Neural crest cell (in vitro differentiated cells): ENCODE results near the gene TNFRSF21. TPM values are rescaled to one million over a fixed set of nuclear protein-coding genes. Genes with fewer than 3 reads are reported as not detected.

Experiments
- DNase-seq: peaks from one replicate; pipeline ENCODE4 v3.0.0; 2021; ENCODE audit warnings: low read depth, mixed read lengths, low spot score
- H3K27ac Mint-ChIP-seq: one replicate; pipeline ENCODE4 v1.8.0; 2021; ENCODE audit warnings: mild to moderate bottlenecking, mixed read lengths; ENCODE audit not compliant: unreplicated experiment
- H3K27me3 Mint-ChIP-seq: 2 replicates; pipeline ENCODE4 v1.8.0; 2021; ENCODE audit warnings: low read depth, mild to moderate bottlenecking, mixed read lengths
- H3K36me3 Mint-ChIP-seq: 2 replicates; pipeline ENCODE4 v1.8.0; 2021; ENCODE audit warnings: low read depth, mild to moderate bottlenecking, mixed read lengths
- H3K4me1 Mint-ChIP-seq: 2 replicates; pipeline ENCODE4 v1.8.0; 2021; ENCODE audit warnings: mixed read lengths
- H3K4me3 Mint-ChIP-seq: one replicate; pipeline ENCODE4 v1.8.0; 2021; ENCODE audit warnings: mild to moderate bottlenecking, mixed read lengths
- H3K9me3 Mint-ChIP-seq: 2 replicates; pipeline ENCODE4 v1.8.0; 2021; ENCODE audit warnings: mixed read lengths
- total RNA-seq: library from RNA; stranded (reverse); gene quantifications from 2 replicates; pipeline ENCODE4 v1.2.1, GENCODE V29; 2021
- TF ChIP-seq, protein P1 (sequence below): fragments of 200-600 bp; sonication (generic); conservative IDR thresholded peaks from 2 replicates; pipeline ENCODE4 v1.5.0; 2021; ENCODE audit warnings: antibody characterized with exemption, mild to moderate bottlenecking

TNFRSF21 gene
- total RNA-seq, 1 donor from 2014 or later = 19.8 TPM

DNA sequence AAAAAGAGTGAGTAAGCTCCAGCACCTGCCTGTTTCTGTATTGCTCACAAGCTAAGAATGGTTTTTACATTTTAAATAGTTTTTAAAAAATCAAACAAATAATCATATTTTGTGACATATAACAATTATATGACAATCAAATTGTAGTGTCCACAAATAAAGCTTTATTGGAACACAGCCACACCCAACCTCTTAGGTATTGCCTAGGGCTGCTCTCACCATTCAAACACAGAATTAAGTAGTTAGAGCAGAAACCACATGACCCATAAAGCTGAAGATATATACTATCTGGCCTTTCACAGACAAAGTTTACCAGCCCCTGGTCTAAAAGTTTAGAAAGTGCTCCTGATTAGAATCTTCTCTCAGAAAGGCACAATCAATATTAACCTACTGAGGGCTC, 11.2 kb downstream of the TNFRSF21 start:
- TF ChIP-seq, protein P1, sequence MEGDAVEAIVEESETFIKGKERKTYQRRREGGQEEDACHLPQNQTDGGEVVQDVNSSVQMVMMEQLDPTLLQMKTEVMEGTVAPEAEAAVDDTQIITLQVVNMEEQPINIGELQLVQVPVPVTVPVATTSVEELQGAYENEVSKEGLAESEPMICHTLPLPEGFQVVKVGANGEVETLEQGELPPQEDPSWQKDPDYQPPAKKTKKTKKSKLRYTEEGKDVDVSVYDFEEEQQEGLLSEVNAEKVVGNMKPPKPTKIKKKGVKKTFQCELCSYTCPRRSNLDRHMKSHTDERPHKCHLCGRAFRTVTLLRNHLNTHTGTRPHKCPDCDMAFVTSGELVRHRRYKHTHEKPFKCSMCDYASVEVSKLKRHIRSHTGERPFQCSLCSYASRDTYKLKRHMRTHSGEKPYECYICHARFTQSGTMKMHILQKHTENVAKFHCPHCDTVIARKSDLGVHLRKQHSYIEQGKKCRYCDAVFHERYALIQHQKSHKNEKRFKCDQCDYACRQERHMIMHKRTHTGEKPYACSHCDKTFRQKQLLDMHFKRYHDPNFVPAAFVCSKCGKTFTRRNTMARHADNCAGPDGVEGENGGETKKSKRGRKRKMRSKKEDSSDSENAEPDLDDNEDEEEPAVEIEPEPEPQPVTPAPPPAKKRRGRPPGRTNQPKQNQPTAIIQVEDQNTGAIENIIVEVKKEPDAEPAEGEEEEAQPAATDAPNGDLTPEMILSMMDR = no peak
- Mint-ChIP-seq H3K4me1 (peaks cover 7% of the 10 kb centered on the region), H3K27me3 (no peaks in the 10 kb centered on the region), H3K4me3 (no peak overlapping the region), H3K9me3 (no peaks in the 10 kb centered on the region), H3K36me3 (no peaks in the 10 kb centered on the region), H3K27ac (no peak overlapping the region)
- DNase-seq = no peak

GRCh38 chr6:47294990-47295389, 14.7 kb downstream of the TNFRSF21 start:
- no peak for DNase-seq
- H3K4me1 Mint-ChIP-seq = peaks cover 7% of the 10 kb centered on the region
- H3K4me3 Mint-ChIP-seq = no peak overlapping the region
- TF ChIP-seq, protein P1 = no peak
- H3K27me3 Mint-ChIP-seq = no peaks in the 10 kb centered on the region
- H3K9me3 Mint-ChIP-seq = no peaks in the 10 kb centered on the region
- no peak overlapping the region for H3K27ac Mint-ChIP-seq
- peaks cover 2% of the 10 kb centered on the region for H3K36me3 Mint-ChIP-seq

GRCh38 chr6:47292944-47293343, 16.8 kb downstream of the TNFRSF21 start:
- DNase-seq = no peak
- Mint-ChIP-seq H3K27ac (no peak overlapping the region), H3K36me3 (peaks cover 2% of the 10 kb centered on the region), H3K9me3 (no peaks in the 10 kb centered on the region), H3K4me1 (peaks cover 11% of the 10 kb centered on the region), H3K4me3 (no peak overlapping the region), H3K27me3 (no peaks in the 10 kb centered on the region)
- TF ChIP-seq, protein P1 = no peak

GRCh38 chr6:47292027-47292426, 17.7 kb downstream of the TNFRSF21 start:
- no peak for DNase-seq
- Mint-ChIP-seq H3K27me3 (no peaks in the 10 kb centered on the region), H3K4me3 (no peak overlapping the region), H3K4me1 (peaks cover 11% of the 10 kb centered on the region), H3K9me3 (no peaks in the 10 kb centered on the region), H3K27ac (no peak overlapping the region), H3K36me3 (peaks cover 2% of the 10 kb centered on the region)
- TF ChIP-seq, protein P1 = no peak

- DNase-seq = no peak
These were observed 19.4 kb downstream of the TNFRSF21 start for GRCh38 chr6:47290124-47290834.

More at GRCh38 chr6:47290124-47290834, 19.4 kb downstream of the TNFRSF21 start:
- Mint-ChIP-seq H3K27me3 (no peaks in the 10 kb centered on the region), H3K4me3 (no peak overlapping the region), H3K27ac (no peak overlapping the region), H3K9me3 (no peaks in the 10 kb centered on the region), H3K36me3 (peaks cover 9% of the 10 kb centered on the region), H3K4me1 (peaks cover 9% of the 10 kb centered on the region)
- TF ChIP-seq, protein P1 = no peak
